Pons (tissue), 1 donor: Measurements from ENCODE around the gene P4HTM.

Experiments
- DNase-seq: peaks from one replicate; pipeline ENCODE4 v3.0.0-alpha.2; 2016; ENCODE audit warnings: low spot score

Gene P4HTM

GRCh38 chr3:49023775-49024174, 33.7 kb downstream of the P4HTM start:
- no peak for DNase-seq

- no peak for DNase-seq
These were observed 34.4 kb downstream of the P4HTM start for GRCh38 chr3:49024449-49024848.

DNA sequence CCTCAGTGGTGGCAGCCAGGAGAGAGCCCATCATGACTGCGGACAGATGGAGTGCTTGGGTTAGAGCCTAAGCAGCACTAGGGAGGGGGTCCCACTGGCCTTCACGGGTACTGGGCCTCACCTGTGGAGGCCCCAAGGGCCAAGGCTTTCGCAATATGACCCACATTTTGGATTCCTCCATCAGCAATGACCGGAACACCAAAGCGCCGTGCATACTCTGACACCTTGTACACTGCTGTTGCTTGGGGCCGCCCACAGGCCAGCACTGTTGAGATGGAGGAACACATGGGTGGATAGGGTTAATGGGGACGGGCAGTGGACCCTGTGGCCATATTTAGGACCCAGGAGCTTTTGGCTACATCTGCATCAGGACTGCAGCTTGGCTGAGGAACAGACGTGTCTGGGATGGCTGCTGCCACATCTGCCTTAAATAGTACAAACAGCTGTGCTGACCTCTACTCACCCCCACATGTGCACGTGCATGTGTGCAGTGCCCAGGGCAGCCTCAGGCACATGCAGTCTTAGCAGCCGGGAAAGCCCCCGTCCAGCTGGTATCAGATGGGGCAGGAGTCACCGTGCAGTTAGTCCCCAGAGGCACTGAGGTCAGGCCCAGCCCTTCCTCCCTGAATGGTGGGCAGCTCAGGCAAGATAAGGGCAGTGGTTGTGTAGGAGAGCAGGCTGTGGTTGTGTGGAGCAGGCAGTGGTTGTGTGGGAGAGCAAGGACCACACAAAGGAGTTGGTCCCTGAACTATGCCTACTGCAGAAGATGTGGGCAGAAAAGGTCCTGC, 35.2 kb downstream of the P4HTM start:
- no peak for DNase-seq

GRCh38 chr3:49025793-49026520, 35.9 kb downstream of the P4HTM start:
- no peak for DNase-seq

DNA sequence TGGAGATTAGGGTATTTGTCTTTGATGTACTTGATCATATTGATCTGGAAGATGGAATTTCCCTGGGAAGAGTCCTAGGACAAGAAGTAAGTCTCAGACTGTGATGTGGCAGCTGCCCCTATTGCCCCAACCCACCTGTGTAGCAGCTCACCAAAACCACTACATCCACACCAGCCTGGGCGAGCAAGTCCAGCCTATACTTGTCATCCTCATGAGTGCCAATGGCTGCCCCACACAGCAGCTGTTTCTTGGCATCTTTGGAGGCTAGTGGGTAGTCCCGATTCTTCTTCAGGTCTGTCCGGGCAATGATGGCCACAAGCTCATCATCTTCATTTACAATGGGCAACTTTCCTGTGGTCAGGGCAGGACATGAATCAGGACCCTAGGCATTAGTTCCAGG, 36.5 kb downstream of the P4HTM start:
- DNase-seq: no peak

GRCh38 chr3:49027634-49028033, 37.6 kb downstream of the P4HTM start:
- no peak for DNase-seq

GRCh38 chr3:49028298-49028672, 38.2 kb downstream of the P4HTM start:
- DNase-seq: no peak

GRCh38 chr3:49028673-49029562, 38.9 kb downstream of the P4HTM start, which contains the start of gene IMPDH2:
TSS of gene IMPDH2 (minus strand) at chr3:49029398. CDS start at chr3:49029350, 48 bp downstream.
- DNase-seq: peak; percentile 93

- DNase-seq: no peak
These were observed 39.5 kb downstream of the P4HTM start for GRCh38 chr3:49029563-49029884.

- DNase-seq: no peak
These were observed 40.3 kb downstream of the P4HTM start for GRCh38 chr3:49030321-49030720.

GRCh38 chr3:49032646-49033304, 42.7 kb downstream of the P4HTM start:
- DNase-seq: no peak

GRCh38 chr3:49034650-49035049, 44.6 kb downstream of the P4HTM start:
- DNase-seq: no peak

DNA sequence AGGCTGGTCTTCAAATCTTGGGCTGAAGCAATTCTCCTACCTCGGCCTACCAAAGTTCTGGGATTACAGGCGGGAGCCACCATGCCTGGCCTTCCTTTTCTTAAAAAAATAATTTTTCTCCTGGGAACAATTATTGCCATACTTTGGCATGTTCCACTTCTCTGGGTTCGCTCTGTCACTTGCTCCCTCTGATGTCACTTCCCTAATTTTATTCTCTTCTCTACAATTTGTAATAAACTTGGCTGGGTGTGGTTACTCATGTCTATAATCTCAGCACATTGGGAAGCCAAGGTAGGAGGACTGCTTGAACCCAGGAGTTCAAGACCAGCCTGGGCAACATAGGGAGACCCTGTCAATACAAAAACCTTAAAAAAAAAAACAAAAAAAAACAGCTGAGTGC, 45.2 kb downstream of the P4HTM start:
- no peak for DNase-seq

GRCh38 chr3:49053543-49053942, 63.5 kb downstream of the P4HTM start:
- DNase-seq: no peak

GRCh38 chr3:49054344-49054862, 64.4 kb downstream of the P4HTM start:
- DNase-seq: no peak
